Mammary epithelial cell (primary cell): ENCODE results near the gene CHAMP1.

Experiments
- EZH2 ChIP-seq: IDR thresholded peaks from 2 replicates; pipeline ENCODE4 v1.6.1; 2012; ENCODE audit warnings: low read length, inconsistent platforms, borderline replicate concordance
- TF ChIP-seq, protein P1 (sequence below), 2 donors: IDR thresholded peaks in 1 of 2; conservative IDR thresholded peaks in 1 of 2; 2 replicates each; pipeline ENCODE4 v1.5.1; 2011 to 2012; ENCODE audit warnings: inconsistent platforms in 2 of 2, low read length in 2 of 2, mild to moderate bottlenecking in 2 of 2, control low read depth in 1 of 2, low read depth in 1 of 2; ENCODE audit not compliant: insufficient read depth in 1 of 2; ENCODE audit errors: extremely low read depth in 1 of 2

DNA sequence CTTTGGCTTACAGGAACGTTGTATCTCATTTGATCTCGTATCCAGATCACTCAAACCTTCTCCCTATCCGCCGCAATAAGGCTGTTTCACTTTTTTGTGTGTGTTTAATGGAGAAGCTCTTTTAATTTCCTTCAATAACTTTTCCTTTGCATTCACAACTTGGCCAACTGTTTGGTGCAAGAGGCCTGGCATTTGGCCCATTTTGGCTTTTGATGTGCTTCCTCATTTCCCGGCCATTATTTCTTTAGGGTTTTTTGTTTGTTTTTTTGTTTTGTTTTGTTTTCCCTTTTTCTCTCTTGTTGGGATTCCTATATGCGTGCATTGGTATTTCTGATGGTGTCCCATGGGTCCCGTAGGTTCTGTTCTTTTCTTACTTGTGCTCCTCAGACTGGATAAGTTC, 39.0 kb upstream of the CHAMP1 start:
- TF ChIP-seq, protein P1, sequence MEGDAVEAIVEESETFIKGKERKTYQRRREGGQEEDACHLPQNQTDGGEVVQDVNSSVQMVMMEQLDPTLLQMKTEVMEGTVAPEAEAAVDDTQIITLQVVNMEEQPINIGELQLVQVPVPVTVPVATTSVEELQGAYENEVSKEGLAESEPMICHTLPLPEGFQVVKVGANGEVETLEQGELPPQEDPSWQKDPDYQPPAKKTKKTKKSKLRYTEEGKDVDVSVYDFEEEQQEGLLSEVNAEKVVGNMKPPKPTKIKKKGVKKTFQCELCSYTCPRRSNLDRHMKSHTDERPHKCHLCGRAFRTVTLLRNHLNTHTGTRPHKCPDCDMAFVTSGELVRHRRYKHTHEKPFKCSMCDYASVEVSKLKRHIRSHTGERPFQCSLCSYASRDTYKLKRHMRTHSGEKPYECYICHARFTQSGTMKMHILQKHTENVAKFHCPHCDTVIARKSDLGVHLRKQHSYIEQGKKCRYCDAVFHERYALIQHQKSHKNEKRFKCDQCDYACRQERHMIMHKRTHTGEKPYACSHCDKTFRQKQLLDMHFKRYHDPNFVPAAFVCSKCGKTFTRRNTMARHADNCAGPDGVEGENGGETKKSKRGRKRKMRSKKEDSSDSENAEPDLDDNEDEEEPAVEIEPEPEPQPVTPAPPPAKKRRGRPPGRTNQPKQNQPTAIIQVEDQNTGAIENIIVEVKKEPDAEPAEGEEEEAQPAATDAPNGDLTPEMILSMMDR (conservative IDR thresholded peaks at IDR 0.05 in 1 of 2, IDR thresholded peaks at IDR 0.05 in 1 of 2; ENCODE audit: extremely low read depth in 1 of 2, insufficient read depth in 1 of 2, low read depth in 1 of 2, low read length in 2 of 2) = no peak
- TF ChIP-seq EZH2 = no peak
